ENCODE data around the gene GRK5.

DNA sequence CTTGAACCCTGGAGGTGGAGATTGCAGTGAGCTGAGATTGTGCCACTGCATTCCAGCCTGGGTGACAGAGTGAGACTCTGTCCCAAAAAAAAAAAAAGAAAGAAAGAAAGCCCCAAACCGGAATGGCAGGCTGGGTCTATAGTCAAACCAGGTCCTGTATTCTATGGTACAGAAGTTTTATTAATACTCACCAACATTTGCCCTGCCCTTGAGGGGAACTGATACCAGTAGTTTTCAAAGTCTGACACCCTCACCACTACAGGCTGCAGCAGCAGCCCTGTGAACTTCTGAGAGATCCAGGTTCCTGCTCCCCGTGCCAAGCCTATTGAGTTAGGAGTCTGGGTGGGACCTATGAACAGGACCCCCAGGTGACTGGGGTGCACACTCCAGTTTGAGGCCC, 254.6 kb downstream of the GRK5 start:
- TF ChIP-seq, protein P1, sequence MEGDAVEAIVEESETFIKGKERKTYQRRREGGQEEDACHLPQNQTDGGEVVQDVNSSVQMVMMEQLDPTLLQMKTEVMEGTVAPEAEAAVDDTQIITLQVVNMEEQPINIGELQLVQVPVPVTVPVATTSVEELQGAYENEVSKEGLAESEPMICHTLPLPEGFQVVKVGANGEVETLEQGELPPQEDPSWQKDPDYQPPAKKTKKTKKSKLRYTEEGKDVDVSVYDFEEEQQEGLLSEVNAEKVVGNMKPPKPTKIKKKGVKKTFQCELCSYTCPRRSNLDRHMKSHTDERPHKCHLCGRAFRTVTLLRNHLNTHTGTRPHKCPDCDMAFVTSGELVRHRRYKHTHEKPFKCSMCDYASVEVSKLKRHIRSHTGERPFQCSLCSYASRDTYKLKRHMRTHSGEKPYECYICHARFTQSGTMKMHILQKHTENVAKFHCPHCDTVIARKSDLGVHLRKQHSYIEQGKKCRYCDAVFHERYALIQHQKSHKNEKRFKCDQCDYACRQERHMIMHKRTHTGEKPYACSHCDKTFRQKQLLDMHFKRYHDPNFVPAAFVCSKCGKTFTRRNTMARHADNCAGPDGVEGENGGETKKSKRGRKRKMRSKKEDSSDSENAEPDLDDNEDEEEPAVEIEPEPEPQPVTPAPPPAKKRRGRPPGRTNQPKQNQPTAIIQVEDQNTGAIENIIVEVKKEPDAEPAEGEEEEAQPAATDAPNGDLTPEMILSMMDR (IDR thresholded peaks at IDR 0.05; ENCODE audit: insufficient read depth, low read length, poor library complexity, severe bottlenecking) = no peak
- no peak for TF ChIP-seq EZH2phosphoT487 (conservative IDR thresholded peaks at IDR 0.05; ENCODE audit: low read length)
